Stomach (tissue), 9 donors: ENCODE results near the gene CAPN5. TPM values are rescaled to one million over a fixed set of nuclear protein-coding genes. Genes with fewer than 3 reads are reported as not detected.

Experiments
- DNase-seq, 2 donors: peaks; one replicate each; pipeline versions ENCODE4 v3.0.0 to v3.0.0-alpha.2; 2013 to 2019
- H3K27ac ChIP-seq, 5 donors: fragments of 200-600 bp in 4 of 5; sonication (generic) in 4 of 5; one replicate each; pipeline ENCODE4 v1.5.1; 2013 to 2019; ENCODE audit warnings: mild to moderate bottlenecking in 1 of 5, moderate library complexity in 1 of 5
- H3K27me3 ChIP-seq, 3 donors: fragments of 200-600 bp; sonication (generic); one replicate each; pipeline ENCODE4 v1.5.1; 2017 to 2019; ENCODE audit warnings: mixed run types in 1 of 3
- H3K36me3 ChIP-seq, 4 donors: fragments of 200-600 bp; sonication (generic); 1 replicate in 3 of 4; 2 replicates in 1 of 4; pipeline ENCODE4 v1.5.1; 2016 to 2019
- H3K4me1 ChIP-seq, 4 donors: fragments of 200-600 bp; sonication (generic); one replicate each; pipeline ENCODE4 v1.5.1; 2016 to 2019
- H3K4me3 ChIP-seq, 4 donors: fragments of 200-600 bp; sonication (generic) in 3 of 4; one replicate each; pipeline ENCODE4 v1.5.1; 2016 to 2019; ENCODE audit warnings: mild to moderate bottlenecking in 1 of 4
- H3K9me3 ChIP-seq, 4 donors: fragments of 200-600 bp; sonication (generic); one replicate each; pipeline ENCODE4 v1.5.1; 2016 to 2019
- CTCF ChIP-seq, 7 experiments: fragments of 450-650 bp in 4 of 7; fragments of 200-600 bp in 3 of 7; sonication (generic) in 3 of 7; IDR thresholded peaks; one replicate each; pipeline ENCODE4 v1.5.1; 2016 to 2019; ENCODE audit warnings: antibody characterized with exemption in 7 of 7, control low read depth in 2 of 7, mild to moderate bottlenecking in 1 of 7
- EP300 ChIP-seq: sonication (generic); formaldehyde crosslinking; IDR thresholded peaks from one replicate; pipeline ENCODE4 v1.6.1; 2017; ENCODE audit warnings: antibody characterized with exemption
- POLR2A ChIP-seq, 4 donors: fragments of 450-650 bp; IDR thresholded peaks; one replicate each; pipeline ENCODE4 v1.6.1; 2016; ENCODE audit warnings: antibody characterized with exemption in 4 of 4, control low read depth in 2 of 4, mild to moderate bottlenecking in 1 of 4, moderate library complexity in 1 of 4
- POLR2AphosphoS5 ChIP-seq, 3 donors: sonication (generic); formaldehyde crosslinking; IDR thresholded peaks; one replicate each; pipeline ENCODE4 v1.6.1; 2016; ENCODE audit warnings: antibody characterized with exemption in 3 of 3
- WGBS, 5 donors: extraction: QIAGEN DNeasy Blood & Tissue Kit in 3 of 5; methylation state at CpG; one replicate each; pipeline versions ENCODE4 v1.1.5 to v1.1.7; 2013 to 2018; 5-methylcytosine and 5-hydroxymethylcytosine counted together
- intact Hi-C: fragments of 100-400 bp; cut with DNase I; formaldehyde crosslinking; loops from one replicate; pipeline ENCODE4 v1.15.1; 2023; ENCODE audit warnings: low total_unique reads
- polyA plus RNA-seq, 3 donors: library from polyadenylated mRNA; stranded (reverse); fragments of 200-250 nt; gene quantifications; one replicate each; pipeline ENCODE4 v1.2.3, GENCODE V29; 2013
- total RNA-seq, 5 donors: library from RNA; depleted of rRNA; stranded (reverse); fragments of >200 nt; gene quantifications; one replicate each; pipeline versions ENCODE4 v1.1.0 to v1.2.3, GENCODE V29; 2014 to 2016
- donor health status: healthy with polysubstance abuse.
- donor health status: Bipolar disorder and iron deficiency.
- donor health status: healthy.

CAPN5 gene
- total and polyA plus RNA-seq, 8 donors: 10.0 to 110 (median 65.9) TPM

GRCh38 chr11:77036398-77036797 is 30.4 kb upstream of the CAPN5 start:
- 27 to 48% (median 35%) methylated on average over 5 of the region's 5 CpGs for WGBS, 5 donors
- peak overlapping the region in 2 of 4 donors; percentile 7 to 19 for H3K4me3 ChIP-seq
- peak in 1 of 2 donors; percentile 42 for DNase-seq
- H3K27me3 ChIP-seq: peaks cover 0 to 54% (median 23%) of the 10 kb centered on the region in 3 donors
- TF ChIP-seq POLR2AphosphoS5 (IDR thresholded peaks at IDR 0.05) (peak in 2 of 3 donors; percentile 44 to 66), POLR2A (IDR thresholded peaks at IDR 0.05) (no peak)
- no peaks in the 10 kb centered on the region for H3K9me3 ChIP-seq
- peaks cover 16 to 41% (median 29%) of the 10 kb centered on the region in 4 donors for H3K4me1 ChIP-seq
- intact Hi-C loops: no loop called here
- H3K27ac ChIP-seq: peak overlapping the region in 2 of 5 donors; percentile 60 to 73
- peaks cover 0 to 15% (median 0%) of the 10 kb centered on the region in 4 donors for H3K36me3 ChIP-seq

- TF ChIP-seq CTCF (IDR thresholded peaks at IDR 0.05): no peak
- TF ChIP-seq EP300: no peak
- no peak for TF ChIP-seq POLR2AphosphoS5 (IDR thresholded peaks at IDR 0.05)
- no peak for TF ChIP-seq POLR2A (IDR thresholded peaks at IDR 0.05)
- DNase-seq: no peak
- H3K4me1 ChIP-seq: peaks cover 16 to 41% (median 29%) of the 10 kb centered on the region in 4 donors
- 62 to 73% (median 67%) methylated on average over 10 of the region's 10 CpGs for WGBS, 5 donors
- H3K27me3 ChIP-seq: peaks cover 0 to 56% (median 23%) of the 10 kb centered on the region in 3 donors
- H3K36me3 ChIP-seq: peaks cover 0 to 15% (median 0%) of the 10 kb centered on the region in 4 donors
- peak overlapping the region in 2 of 4 donors; percentile 7 to 19 for H3K4me3 ChIP-seq
- H3K9me3 ChIP-seq: no peaks in the 10 kb centered on the region
- H3K27ac ChIP-seq: peak overlapping the region in 1 of 5 donors; percentile 49
- intact Hi-C loops: no loop called here
Observed at GRCh38 chr11:77037057-77037456, 29.7 kb upstream of the CAPN5 start.

GRCh38 chr11:77038029-77038824 is 28.5 kb upstream of the CAPN5 start:
- Histone ChIP-seq H3K4me1 (peaks cover 16 to 41% (median 29%) of the 10 kb centered on the region in 4 donors), H3K36me3 (peaks cover 0 to 15% (median 0%) of the 10 kb centered on the region in 4 donors), H3K27me3 (peaks cover 0 to 64% (median 23%) of the 10 kb centered on the region in 3 donors), H3K4me3 (no peak overlapping the region), H3K27ac (no peak overlapping the region), H3K9me3 (no peaks in the 10 kb centered on the region)
- intact Hi-C loops: no loop called here
- TF ChIP-seq POLR2A (IDR thresholded peaks at IDR 0.05) (no peak), POLR2AphosphoS5 (IDR thresholded peaks at IDR 0.05) (no peak), EP300 (no peak), CTCF (IDR thresholded peaks at IDR 0.05) (no peak)
- no peak for DNase-seq
- 78 to 86% (median 83%) methylated on average over 10 of the region's 10 CpGs for WGBS, 5 donors

GRCh38 chr11:77038825-77039326 is 27.9 kb upstream of the CAPN5 start:
- DNase-seq: no peak
- no peaks in the 10 kb centered on the region for H3K9me3 ChIP-seq
- H3K36me3 ChIP-seq: peaks cover 0 to 15% (median 0%) of the 10 kb centered on the region in 4 donors
- TF ChIP-seq POLR2A (IDR thresholded peaks at IDR 0.05) (no peak), CTCF (IDR thresholded peaks at IDR 0.05) (no peak), EP300 (no peak), POLR2AphosphoS5 (IDR thresholded peaks at IDR 0.05) (no peak)
- intact Hi-C loops: no loop called here
- peaks cover 0 to 65% (median 23%) of the 10 kb centered on the region in 3 donors for H3K27me3 ChIP-seq
- H3K27ac ChIP-seq: no peak overlapping the region
- no peak overlapping the region for H3K4me3 ChIP-seq
- peaks cover 16 to 41% (median 29%) of the 10 kb centered on the region in 4 donors for H3K4me1 ChIP-seq
- 75 to 86% (median 81%) methylated on average over 16 of the region's 16 CpGs for WGBS, 5 donors
